ENCODE results near the gene CD200R1L.

Gene CD200R1L

DNA sequence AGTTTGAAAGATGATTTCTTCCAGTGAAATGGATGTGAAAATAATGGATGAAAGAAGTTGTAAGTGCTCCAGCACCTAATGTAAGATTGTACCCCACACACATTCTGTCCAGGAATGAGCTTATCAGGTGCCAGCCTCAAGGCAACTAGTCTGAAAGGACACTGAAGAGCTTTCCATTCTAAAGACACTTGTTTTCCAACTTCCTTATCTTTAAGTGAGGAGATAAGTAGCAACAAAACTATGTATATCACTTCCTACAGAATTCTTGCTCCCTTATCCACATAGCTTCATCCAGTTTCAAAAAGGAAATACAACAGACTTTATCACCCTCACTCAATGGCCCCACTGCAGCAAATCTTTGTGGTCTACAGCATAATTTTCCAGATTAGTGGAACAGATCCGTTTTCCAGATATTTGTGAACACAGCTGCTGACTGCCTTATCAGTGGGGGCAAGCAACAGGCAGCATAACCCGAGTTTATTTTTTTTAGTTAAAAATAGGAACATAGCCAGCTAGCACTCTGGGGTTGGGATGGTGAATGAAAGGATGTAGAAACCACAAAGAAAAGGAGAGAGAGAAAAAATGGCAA lies 60.6 kb downstream of the CD200R1L start:
- DNase-seq = no peak

DNA sequence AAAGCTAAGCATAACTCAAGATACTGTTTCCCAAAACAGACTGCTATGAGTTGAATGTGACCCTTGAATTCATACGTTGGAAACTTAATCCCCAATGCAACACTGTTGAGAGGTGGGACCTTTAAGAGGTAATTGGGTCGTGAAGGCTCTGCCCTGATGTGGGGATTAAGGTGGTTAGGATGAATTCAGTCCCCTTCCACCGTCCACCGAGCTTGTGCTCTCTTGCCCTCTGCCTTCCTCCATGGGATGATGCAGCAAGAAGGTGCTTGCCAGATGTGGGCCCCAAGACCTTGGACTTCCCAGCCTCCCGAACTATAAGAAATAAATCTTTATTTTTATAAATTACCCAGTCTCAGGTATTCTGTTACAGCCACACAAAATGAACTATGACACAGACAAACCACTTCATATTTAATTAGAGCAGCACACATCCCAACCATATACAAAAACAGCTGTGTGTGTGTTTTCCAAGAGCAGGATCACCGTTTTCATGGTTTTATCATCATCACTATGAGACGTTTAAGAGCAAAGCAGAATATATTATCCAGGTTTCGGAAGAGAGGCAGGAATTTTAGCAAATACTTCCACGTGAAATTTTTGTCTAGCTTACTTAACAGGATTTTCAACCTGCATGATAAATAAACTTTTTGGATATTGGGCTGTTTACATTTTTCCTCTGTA lies 61.2 kb downstream of the CD200R1L start:
- no peak for DNase-seq

DNA sequence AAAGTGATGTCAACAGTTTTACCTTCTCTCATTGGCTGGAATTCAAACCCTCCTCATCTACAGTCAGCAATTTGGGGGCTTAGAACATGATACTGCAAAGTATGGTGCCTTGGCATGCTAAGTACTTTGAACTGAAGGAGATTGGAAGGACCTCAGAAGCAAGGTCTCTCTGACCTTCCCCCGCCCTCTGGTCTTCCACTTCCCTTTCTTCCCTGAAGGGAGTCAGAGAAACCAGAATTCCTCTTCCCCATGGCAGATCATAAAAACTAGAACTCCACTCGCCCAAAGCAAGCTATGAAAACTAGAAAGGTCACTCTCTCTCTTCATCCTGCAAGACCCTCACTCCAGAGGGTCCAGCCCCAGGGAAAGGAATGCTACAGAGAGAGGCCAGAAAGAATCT lies 64.2 kb downstream of the CD200R1L start:
- no peak for DNase-seq

DNA sequence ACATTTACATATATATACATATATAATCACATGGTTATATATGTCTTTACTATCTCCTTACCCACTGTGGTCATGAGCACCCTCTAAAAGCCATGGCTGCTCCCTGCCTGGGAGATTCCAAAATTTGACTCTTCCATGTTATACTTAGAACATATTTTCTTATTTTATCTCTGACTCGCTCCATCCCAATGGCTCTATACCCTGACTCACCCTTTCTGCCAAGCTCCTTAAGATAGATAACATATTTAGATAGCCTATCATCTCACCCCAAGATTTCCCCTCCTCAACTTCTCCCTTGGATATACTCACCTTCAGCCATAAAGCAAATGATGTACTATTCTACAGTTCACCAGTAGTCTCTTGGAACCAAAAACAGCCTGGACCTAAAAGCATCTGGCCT lies 65.1 kb downstream of the CD200R1L start:
- DNase-seq = no peak

DNA sequence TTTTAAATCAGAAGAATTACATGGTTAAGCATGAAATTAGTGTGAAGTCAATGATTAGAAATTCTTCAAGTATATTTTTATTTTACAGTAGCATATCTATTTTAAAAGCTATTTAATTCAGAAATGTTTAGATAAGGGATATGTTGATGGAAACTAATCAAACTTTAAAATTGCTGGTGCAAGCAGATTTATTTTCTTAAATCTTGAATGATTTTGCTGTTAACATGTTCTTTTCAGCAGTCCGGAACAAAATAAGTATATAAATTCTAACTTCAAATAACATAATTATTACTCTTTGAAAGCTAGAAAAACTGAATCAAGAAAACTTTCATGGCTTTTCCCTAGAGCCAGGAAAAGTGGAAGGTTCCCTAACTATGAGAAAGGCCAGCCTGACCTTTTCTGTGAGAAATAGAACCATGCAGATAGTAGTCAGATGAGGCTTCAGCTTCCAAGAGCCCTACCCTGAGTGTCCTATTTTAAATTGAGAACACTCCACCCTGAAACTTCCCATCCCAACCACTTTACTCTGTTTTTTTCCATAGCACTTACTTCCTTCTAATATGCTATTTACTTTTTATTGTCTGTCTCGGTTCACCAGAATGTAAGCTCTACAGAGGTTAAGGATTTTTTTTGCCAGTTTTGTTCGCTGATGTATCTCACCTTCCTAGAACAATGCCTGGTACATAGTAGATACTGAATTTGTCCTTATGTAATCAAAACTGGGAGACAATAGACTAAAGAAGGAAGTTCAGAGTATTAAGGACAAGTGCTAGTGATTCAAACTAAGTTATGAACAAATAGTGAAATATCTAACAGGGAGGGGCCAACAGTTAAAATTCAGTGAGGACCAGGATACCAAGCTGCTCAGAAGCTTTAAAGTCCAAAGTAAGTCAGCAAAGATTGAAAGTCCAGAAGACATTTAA lies 66.8 kb downstream of the CD200R1L start:
- DNase-seq = no peak

DNA sequence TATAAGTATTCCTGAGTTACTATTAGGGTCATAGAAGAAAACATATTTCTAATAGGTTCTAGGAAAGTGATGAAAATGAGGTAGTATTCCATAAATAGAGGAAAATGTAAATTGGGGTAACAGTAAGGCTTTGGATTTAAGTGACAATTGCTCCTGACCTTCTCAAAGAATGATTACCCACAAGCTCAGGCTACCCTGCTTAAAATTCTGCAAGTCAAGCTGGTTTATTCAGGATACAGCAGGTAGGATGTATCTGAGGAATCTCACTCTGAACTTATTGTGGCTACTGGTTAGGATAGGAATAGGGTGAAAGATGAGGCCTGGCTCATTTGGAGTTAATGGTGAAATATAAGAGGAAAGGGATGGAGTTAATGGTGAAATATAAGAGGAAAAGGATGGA lies 67.7 kb downstream of the CD200R1L start:
- no peak for DNase-seq

DNA sequence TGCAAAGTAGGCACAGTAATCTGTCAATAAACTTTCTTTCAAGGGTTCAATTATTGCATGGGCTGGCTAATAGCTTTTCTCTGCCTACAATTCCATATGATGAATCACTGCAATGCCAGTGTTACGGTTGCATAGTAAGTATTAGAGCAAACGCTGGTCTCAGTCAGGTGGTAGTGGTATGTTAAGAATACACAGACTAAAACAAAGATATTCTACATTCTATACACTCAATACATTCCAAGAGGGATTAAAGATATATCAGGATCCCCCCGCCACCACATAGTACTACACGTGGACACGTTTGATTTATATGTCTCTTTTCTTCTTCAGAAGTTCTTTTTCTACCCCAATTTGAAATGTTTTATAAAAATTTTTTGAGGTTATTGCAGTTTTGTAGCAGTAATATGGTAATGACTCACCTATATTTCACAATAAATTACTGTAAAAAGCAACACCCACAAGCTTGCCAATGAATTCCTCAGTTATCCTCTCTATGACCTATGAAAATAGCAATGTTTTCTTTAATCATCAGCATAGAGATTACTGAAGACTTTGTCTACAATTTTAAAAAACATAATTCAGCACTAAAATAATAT lies 68.2 kb downstream of the CD200R1L start:
- no peak for DNase-seq

DNA sequence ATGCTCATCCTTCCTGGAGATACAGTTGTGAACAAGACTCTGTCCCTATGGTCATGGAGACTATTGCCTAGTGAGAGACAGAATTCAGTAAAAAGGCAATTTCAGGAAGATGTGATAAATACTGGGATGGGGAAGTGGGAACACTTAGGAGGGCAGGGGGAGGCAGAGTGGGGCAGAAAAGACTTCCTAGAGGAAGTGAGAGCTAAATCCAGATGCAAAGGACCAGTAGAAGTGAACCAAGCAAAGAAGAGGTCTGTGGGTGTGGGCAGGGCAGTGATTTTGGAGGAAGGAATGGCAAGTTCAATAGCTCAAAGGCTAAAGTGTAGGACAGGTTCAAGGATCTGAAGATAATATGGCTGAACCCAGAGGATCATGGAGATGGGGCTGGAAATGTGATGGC lies 68.9 kb downstream of the CD200R1L start:
- DNase-seq = no peak

DNA sequence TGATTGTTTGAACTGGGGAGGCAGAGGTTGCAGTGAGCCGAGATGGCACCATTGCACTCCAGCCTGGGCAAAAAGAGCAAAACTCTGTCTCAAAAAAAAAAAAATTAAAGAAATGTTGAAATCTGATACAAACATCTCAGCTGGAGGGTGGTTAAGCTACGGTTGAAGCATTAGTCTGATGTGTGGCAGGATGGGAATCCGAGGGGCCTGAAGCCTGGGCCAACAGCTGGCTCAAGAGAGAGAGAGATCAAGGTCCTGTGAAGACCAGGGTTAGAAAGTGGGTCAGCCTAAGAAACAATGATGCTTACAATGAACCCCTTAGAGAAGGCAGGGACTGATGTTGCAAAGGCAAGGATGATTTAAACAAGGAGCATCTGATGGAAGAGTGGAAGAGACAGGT lies 69.8 kb downstream of the CD200R1L start:
- no peak for DNase-seq

DNA sequence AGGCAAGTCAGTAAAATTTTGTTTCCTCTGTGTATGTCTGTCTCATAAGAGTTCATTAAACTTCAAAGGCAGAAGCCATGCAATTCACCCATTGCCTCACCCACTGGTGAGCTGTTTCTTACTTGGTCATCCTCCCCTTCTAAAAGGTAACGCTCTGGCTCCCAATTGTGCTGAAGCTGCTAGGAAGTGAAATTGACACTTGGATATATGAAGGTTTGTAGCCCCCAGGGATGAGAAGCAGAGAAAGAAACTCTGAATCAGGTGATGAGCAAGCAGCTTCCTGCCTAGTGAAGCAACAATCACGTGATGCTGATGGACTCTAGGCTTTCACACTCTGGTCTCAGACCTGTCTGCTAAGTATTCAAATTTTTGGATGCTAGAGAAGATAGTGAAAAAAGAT lies 70.7 kb downstream of the CD200R1L start:
- no peak for DNase-seq

DNA sequence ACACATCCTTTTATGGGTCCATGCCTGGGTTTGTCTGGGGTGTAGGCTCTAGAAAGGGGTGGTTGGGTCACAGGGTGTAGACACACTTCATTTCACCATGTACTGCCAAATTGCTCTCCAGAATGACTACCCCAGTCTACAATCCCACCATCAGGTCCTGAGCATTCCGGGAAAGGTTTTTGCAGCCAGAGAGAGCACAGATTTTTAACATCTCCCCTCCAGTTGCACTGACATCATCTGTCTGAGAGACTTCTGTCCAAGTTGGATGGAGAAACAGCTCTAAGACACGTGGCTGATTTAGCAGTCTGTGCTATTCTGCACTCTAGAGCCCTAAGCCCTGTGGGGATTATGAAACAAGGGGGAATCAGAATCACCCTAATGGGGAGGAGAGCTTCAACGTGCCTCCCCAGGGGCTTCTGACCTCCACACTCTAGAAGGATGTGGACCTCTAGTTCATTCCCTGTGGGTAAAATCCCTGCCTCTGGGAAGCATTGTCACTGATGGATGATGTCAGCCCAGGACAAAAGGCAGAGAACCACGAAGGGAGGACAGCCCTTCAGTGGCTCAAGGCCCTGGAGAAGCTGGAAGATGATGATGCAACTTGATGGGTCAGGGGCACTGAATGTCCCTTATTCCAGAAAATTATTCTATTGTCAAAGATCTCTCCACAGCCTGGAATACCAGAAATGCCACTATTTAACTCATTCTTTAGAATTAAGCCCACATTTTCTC lies 71.5 kb downstream of the CD200R1L start:
- DNase-seq = no peak

DNA sequence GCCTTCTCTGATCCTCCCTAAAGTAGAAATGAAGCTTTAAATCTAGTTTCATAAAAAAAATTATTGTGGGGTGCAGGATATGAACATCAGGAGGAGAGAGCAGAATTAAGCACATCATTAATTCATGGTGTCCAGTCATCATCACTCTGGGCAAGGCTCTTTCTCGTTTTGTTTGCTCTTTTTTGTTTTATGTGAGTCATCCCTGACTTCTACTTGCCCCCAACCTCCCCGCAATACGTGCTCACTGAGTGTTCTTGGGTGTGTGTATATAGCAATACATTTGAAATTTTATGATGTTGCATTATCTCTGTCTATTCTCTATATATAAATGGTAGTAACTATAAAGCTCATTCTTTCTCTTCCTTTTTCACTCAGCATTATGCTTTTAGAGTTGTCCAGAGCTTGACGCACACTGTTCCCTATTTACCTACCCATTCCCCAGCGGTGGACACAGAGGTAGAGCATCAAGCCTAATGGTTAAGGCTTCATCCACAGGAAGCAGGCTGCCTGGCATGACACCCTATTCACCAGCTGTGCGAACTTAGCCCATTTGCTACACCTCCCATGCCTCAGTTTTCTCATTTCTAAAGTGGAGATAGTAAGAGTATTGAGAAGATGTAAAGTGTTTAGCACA lies 72.3 kb downstream of the CD200R1L start:
- no peak for DNase-seq

DNA sequence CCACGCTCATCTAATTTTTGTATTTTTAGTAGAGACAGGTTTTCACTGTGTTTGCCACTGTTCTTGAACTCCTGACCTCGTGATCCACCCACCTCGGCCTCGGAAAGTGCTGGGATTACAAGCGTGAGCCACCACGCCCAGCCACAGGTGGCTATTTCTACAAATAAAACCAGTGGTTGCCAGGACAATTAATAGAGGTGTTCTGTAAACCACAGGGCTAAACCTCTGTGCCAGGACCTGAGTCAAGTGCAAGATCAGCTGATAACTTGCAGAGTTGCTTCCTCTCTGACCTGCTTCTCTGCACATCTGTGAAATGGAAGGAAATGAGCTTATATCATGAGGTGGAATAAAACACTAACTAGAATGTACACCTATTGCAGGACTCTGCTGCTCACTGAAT lies 72.8 kb downstream of the CD200R1L start:
- peak; percentile 55 for DNase-seq

DNA sequence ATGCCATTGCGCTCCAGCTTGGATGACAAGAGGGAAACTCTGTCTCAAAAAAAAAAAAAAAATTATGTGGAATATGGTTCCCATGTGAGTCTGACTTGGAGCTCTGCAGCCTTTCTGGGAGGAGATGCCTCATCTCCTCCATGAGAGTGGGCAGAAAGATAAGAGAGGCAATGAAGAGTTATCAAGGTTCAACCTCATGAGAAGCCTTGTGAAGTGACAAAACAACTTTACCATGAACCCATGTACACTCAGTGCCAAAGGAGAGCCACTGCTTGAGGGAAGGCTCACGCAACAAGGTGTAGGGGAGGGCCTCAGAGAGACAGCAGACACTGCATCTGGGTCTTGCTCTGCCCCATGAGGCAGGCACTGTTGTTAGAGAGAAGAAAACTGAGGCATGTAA lies 75.7 kb downstream of the CD200R1L start:
- no peak for DNase-seq

DNA sequence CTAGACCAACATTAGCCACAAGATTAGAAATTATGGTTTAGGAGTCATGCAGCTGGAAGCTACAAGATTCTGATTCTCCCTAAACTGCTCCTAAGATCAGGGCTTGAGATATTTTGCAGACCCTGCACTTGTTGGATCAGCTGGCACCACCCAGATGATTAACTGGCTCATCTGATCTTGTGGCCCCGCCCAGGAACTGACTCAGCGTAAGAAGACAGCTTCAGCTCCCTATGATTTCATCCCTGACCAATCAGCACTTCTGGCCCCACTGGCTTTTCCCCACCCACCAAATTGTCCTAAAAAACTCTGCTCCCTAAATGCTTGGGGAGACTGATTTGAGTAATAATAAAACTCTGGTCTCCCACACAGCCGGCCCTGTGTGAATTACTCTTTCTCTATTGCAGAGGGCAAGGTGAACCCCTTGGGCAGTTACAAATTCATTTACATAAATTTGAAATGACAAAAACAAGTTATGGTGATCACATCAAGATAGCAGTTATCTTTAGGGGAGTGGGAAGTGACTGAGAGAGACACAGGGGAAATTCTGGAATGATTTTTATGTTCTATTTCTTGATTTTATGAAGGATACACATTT lies 76.5 kb downstream of the CD200R1L start:
- DNase-seq = no peak

DNA sequence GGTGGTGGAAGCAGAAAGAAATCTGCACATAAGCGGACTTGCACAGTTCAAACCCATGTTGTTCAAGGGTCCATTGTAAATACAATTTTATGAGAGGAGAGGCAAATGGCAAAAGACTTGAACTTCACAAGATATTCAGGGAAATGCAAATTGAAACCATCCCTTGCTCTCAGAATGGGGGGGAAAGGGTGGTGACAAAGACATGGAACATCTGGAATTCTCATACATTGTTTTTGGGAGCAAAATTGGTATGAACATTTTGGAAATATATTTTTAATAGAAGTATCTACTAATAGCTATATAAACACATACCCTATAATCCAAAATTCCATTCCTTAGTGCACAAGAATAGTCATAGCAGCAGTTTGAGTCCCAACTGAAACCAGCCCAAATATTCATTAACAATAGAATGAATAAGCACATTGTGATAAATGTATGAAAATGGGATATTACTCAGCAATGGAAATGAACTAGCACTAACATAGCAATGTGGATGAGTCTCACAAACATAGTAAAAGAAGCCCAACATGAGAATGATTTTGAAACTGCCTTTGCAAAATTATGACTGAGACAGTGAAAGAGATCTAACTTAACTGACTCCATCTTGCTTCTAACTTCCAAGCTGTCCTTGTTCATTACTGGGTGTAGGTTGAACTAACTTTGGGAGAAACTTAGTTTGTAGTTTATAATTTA lies 77.2 kb downstream of the CD200R1L start:
- no peak for DNase-seq

DNA sequence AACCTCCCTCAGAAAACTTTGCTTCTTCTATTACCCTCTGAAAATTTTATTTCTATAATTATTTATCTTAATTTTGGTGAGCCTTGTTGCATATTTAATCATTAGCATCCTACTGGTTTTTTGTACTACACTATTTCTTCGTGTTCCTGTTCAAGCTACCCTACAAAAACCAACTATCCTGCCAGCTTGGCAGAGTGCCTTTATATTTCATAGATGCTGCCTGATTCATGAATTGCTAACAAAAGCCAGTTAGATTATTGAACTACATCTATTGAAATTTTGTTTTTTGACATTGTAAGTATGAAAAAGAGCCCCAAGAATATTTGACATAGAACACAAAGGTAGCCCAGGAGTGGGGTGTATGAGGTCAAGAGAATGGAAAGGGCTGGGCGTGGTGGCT lies 78.9 kb downstream of the CD200R1L start:
- DNase-seq = no peak

DNA sequence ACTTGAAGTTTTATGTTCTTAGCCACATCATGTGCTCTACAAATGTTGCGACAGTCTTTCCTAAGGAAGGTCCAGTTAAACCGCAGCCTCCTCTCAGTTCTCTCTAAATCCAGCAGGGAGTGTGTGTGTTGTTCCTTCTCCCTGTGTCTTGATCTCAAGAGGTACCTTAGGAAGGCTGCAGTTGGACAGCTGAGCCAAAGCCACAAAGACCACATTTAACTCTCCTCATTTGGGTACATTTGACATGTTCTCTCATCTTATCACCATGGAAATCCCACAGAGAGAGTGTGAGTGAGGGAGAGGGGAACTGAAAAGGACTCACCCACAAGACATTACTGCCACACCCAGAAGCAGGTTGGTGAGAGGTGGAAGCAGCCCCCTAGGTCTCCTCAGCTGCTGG lies 79.5 kb downstream of the CD200R1L start:
- no peak for DNase-seq
